Gastrocnemius medialis (tissue), 4 donors: ENCODE results near the gene SUMF2. TPM values are rescaled to one million over a fixed set of nuclear protein-coding genes. Genes with fewer than 3 reads are reported as not detected.
"Not testable (repeated sequence)": the region's sequence is repeated elsewhere in the genome, so short reads cannot be mapped to it uniquely, and the experiment has no call there.

Source experiments
- ATAC-seq, 2 donors: fragments of 150-250 bp; one replicate each; pipeline ENCODE4 v1.9.1; 2016
- DNase-seq, 2 donors: peaks; one replicate each; pipeline ENCODE4 v3.0.0-alpha.2; 2019
- H3K27ac ChIP-seq, 4 donors: fragments of 200-600 bp; sonication (generic); 1 replicate in 1 of 4; 2 replicates in 3 of 4; pipeline ENCODE4 v1.5.1; 2016 to 2018; ENCODE audit warnings: mild to moderate bottlenecking in 2 of 4, moderate library complexity in 1 of 4
- H3K27me3 ChIP-seq, 3 donors: fragments of 200-600 bp; sonication (generic) in 2 of 3; 1 replicate in 1 of 3; 2 replicates in 2 of 3; pipeline versions ENCODE4 v1.5.1 to v1.6.0; 2016 to 2019; ENCODE audit warnings: mild to moderate bottlenecking in 1 of 3, moderate library complexity in 1 of 3
- H3K36me3 ChIP-seq, 2 donors: fragments of 200-600 bp; sonication (generic) in 1 of 2; one replicate each; pipeline ENCODE4 v1.5.1; 2017 to 2018
- H3K4me1 ChIP-seq, 2 donors: fragments of 200-600 bp; sonication (generic) in 1 of 2; one replicate each; pipeline ENCODE4 v1.5.1; 2016 to 2017; ENCODE audit warnings: mild to moderate bottlenecking in 2 of 2
- H3K4me3 ChIP-seq, 4 donors: fragments of 200-600 bp; sonication (generic) in 3 of 4; 1 replicate in 1 of 4; 2 replicates in 3 of 4; pipeline ENCODE4 v1.5.1; 2016 to 2019; ENCODE audit warnings: mild to moderate bottlenecking in 2 of 4
- H3K9me3 ChIP-seq, 3 donors: fragments of 200-600 bp; sonication (generic) in 2 of 3; 1 replicate in 1 of 3; 2 replicates in 2 of 3; pipeline ENCODE4 v1.5.1; 2016 to 2019
- CTCF ChIP-seq, 5 experiments: fragments of 450-650 bp in 3 of 5; fragments of 200-600 bp in 2 of 5; sonication (generic) in 2 of 5; IDR thresholded peaks in 4 of 5; conservative IDR thresholded peaks in 1 of 5; 1 replicate in 4 of 5; 2 replicates in 1 of 5; pipeline ENCODE4 v1.5.1; 2016 to 2019; ENCODE audit warnings: antibody characterized with exemption in 5 of 5, mild to moderate bottlenecking in 3 of 5, moderate library complexity in 3 of 5
- POLR2A ChIP-seq, 2 donors: fragments of 450-650 bp; IDR thresholded peaks; one replicate each; pipeline ENCODE4 v1.6.1; 2017; ENCODE audit warnings: antibody characterized with exemption in 2 of 2, mild to moderate bottlenecking in 2 of 2, moderate library complexity in 2 of 2
- in situ Hi-C, 4 donors: fragments of 200-750 bp; cut with MboI; loops; one replicate each; pipeline versions ENCODE4 v1.15.0 to v1.8.0; 2017; ENCODE audit warnings: low sequenced_read_pairs in 4 of 4
- intact Hi-C: fragments of 100-400 bp; cut with DNase I; formaldehyde crosslinking; loops from one replicate; pipeline ENCODE4 v1.15.1; 2023; ENCODE audit warnings: low total_unique reads
- total RNA-seq, 4 donors: library from RNA; depleted of rRNA; stranded (reverse); fragments of >200 nt; gene quantifications; one replicate each; pipeline versions ENCODE4 v1.1.0 to v1.2.3, GENCODE V29; 2016

Gene SUMF2
- total RNA-seq, 4 donors from 2014 or later, result 29.8 to 32.0 (median 31.1) TPM

- in situ Hi-C loops, result no loop called here
Observed at GRCh38 chr7:56040730-56041129, 23.4 kb upstream of the SUMF2 start.

DNA sequence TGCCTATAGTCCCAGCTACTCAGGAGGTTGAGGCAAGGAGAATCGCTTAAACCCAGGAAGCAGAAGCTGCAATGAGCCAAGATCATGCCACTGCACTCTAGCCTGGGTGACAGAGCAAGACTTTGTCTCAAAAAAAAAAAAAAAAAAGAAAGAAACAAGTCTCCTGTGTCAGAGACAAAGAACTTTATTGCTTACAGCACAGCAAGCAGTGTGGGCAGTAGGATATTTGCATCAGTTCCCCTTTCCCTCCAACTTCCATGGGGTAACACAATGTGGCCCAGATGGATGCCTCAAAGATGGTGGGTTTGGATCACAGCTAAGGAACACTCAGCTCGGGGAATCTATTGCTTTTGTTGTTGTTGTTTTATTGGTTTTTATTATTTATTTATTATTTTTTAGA is 18.3 kb upstream of the SUMF2 start:
- in situ Hi-C loops, H3K27ac ChIP-seq, intact Hi-C loops, H3K9me3 ChIP-seq, H3K27me3 ChIP-seq, DNase-seq, H3K4me3 ChIP-seq, ATAC-seq, H3K36me3 ChIP-seq: not testable (repeated sequence)
- H3K4me1 ChIP-seq, result peaks cover 7 to 11% of the 10 kb centered on the region in 2 donors

More at GRCh38 chr7:56040730-56041129, 23.4 kb upstream of the SUMF2 start:
- no peak for ATAC-seq
- Histone ChIP-seq H3K4me3 (no peak overlapping the region), H3K36me3 (peaks cover 0 to 5% of the 10 kb centered on the region in 2 donors), H3K27ac (no peak overlapping the region), H3K27me3 (no peaks in the 10 kb centered on the region), H3K4me1 (no peaks in the 10 kb centered on the region), H3K9me3 (no peaks in the 10 kb centered on the region)
- DNase-seq, result no peak
- intact Hi-C loops, result no loop called here
- TF ChIP-seq POLR2A (IDR thresholded peaks at IDR 0.05), result no peak
- TF ChIP-seq CTCF (IDR thresholded peaks at IDR 0.05 in 4 of 5, conservative IDR thresholded peaks at IDR 0.05 in 1 of 5), result no peak

- in situ Hi-C loops (no loop called here), intact Hi-C loops (no loop called here)
- ATAC-seq (no peak), DNase-seq (no peak)
- H3K27ac ChIP-seq, result no peak overlapping the region
- H3K4me1 ChIP-seq, result peaks cover 9 to 12% of the 10 kb centered on the region in 2 donors
- no peaks in the 10 kb centered on the region for H3K27me3 ChIP-seq
- H3K36me3 ChIP-seq, result peaks cover 0 to 5% of the 10 kb centered on the region in 2 donors
- TF ChIP-seq CTCF (IDR thresholded peaks at IDR 0.05 in 4 of 5, conservative IDR thresholded peaks at IDR 0.05 in 1 of 5) (no peak), POLR2A (IDR thresholded peaks at IDR 0.05) (no peak)
- no peak overlapping the region for H3K4me3 ChIP-seq
- no peaks in the 10 kb centered on the region for H3K9me3 ChIP-seq
Observed at GRCh38 chr7:56046721-56047445, 17.2 kb upstream of the SUMF2 start.

DNA sequence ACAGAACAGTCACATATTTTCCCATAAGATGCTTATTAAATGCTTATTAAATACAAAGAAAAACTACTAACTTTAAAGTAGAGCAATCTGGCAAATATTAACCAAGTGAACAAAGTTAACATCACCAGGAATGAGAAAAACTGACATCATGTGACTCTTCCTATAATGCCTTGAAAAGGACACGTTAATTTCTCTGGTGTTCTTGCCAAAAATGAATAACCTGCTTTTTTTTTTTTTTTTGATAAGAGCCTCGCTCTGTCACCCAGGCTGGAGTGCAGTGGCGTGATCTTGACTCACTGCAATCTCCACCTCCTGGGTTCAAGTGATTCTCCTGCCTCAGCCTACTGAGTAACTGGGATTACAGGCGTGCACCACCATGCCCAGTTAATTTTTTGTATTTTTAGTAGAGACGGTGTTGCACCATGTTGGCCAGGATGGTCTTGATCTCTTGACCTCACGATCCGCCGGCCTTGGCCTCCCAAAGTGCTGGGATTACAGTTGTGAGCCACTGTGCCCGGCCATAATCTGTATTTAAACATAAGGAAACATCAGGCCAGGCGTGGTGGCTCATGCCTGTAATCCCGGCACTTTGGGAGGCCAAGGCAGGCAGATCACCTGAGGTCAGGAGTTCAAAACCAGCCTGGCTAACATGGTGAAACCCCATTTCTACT is 16.5 kb upstream of the SUMF2 start:
- H3K9me3 ChIP-seq, ATAC-seq, DNase-seq, H3K36me3 ChIP-seq, in situ Hi-C loops, H3K4me3 ChIP-seq, intact Hi-C loops, H3K27me3 ChIP-seq, H3K27ac ChIP-seq: not testable (repeated sequence)
- H3K4me1 ChIP-seq, result peaks cover 14 to 17% of the 10 kb centered on the region in 2 donors

DNA sequence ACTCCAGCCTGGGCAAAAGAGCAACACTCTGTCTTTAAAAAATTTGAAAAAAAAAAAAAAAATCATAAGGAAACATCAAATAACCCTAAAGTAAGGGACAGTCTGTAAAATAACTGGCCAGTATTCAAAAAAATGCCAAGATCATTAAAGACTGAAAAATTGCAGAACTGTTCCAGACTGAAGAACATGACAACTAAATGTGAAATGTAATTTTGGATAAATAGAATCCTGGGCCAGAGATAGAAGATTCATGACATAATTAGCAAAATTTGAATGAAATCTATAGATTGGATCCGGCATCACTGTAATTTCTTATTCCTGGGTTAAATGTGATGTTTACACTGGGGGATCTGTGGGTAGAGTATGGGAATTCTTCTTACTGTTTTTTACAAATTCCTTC is 15.8 kb upstream of the SUMF2 start:
- ATAC-seq (no peak), DNase-seq (no peak)
- TF ChIP-seq POLR2A (IDR thresholded peaks at IDR 0.05), result no peak
- no peak for TF ChIP-seq CTCF (IDR thresholded peaks at IDR 0.05 in 4 of 5, conservative IDR thresholded peaks at IDR 0.05 in 1 of 5)
- no peaks in the 10 kb centered on the region for H3K9me3 ChIP-seq
- no peak overlapping the region for H3K4me3 ChIP-seq
- in situ Hi-C loops (no loop called here), intact Hi-C loops (no loop called here)
- peaks cover 18 to 22% of the 10 kb centered on the region in 2 donors for H3K4me1 ChIP-seq
- no peak overlapping the region for H3K27ac ChIP-seq
- H3K36me3 ChIP-seq, result peaks cover 0 to 5% of the 10 kb centered on the region in 2 donors
- no peaks in the 10 kb centered on the region for H3K27me3 ChIP-seq

DNA sequence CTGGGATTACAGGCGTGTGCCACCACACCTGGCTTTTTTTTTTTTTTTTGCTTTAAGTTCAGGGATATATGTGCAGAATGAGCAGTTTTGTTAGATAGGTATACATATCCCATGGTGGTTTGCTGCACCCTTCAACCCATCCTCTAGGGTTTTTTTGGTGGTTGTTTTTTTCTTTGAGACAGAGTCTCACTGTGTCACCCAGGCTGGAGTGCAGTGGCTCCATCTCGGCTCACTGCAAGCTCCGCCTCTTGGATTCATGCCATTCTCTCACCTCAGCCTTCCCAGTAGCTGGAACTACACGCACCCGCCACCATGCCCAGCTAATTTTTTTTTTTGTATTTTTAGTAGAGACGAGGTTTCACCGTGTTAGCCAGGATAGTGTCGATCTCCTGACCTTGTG is 15.3 kb upstream of the SUMF2 start:
- intact Hi-C loops, ATAC-seq, DNase-seq, in situ Hi-C loops, H3K9me3 ChIP-seq, H3K4me3 ChIP-seq, H3K27me3 ChIP-seq, H3K27ac ChIP-seq: not testable (repeated sequence)
- H3K36me3 ChIP-seq, result peaks cover 0 to 11% of the 10 kb centered on the region in 2 donors
- H3K4me1 ChIP-seq, result peaks cover 18 to 22% of the 10 kb centered on the region in 2 donors
